Measurements from ENCODE around the gene NDE1.

The NDE1 gene

GRCh38 chr16:15770107-15770506, 120.1 kb downstream of the NDE1 start:
- no peak for DNase-seq (ENCODE audit: low spot score)

DNA sequence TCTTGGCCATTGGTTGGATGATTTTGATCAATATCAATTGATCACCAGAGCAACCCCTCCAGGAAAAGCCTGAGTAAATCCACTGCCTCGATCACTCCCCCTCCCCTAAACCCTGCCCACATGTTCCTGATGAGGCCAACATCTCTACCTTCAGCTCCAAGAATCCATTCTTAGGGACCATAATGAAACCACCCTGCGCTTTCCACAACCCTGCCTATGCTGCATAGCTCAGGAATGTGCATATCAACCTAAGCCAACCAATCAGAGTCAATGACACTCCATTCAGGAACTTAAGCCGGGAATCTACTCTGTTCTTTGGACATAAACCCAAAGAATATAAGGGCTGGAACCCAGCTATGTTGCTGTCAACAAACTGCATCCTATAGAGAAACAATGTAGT, 120.5 kb downstream of the NDE1 start:
- DNase-seq (ENCODE audit: low spot score) = no peak

GRCh38 chr16:15771694-15772093, 121.6 kb downstream of the NDE1 start:
- no peak for DNase-seq (ENCODE audit: low spot score)

- no peak for DNase-seq (ENCODE audit: low spot score)
These were observed 122.7 kb downstream of the NDE1 start for GRCh38 chr16:15772579-15773293.

GRCh38 chr16:15773968-15774367, 123.9 kb downstream of the NDE1 start:
- no peak for DNase-seq (ENCODE audit: low spot score)

- DNase-seq (ENCODE audit: low spot score) = no peak
These were observed 125.2 kb downstream of the NDE1 start for GRCh38 chr16:15775209-15775608.

DNA sequence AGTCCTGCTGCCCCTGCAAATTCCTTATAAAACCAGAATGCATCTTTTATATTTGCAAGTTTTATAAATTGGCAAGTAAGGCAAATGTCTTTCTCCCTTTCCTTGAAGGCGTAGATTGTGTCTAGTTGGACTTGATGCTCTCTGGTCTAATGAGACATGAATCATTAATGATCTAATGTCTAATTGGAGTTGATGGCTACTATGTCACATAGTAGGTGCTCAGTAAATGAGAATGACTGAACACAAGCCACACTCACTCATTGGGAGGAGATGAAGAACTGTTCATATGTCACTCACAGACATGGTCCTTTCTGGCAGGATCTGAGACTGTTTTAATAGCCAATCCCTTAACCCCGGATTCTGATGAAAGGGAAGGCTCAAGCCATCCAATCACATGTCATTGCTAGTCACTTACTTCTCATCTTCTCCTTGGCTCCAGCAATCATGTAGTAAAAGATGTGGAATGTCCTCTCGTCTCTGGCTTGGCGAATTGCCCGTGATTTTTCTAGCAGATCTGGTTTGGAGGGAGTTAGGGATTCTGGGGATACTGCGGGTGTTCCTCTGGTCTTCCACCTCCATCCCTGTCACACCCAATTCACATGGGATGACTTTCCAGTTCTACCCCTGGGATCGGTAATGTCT, 125.7 kb downstream of the NDE1 start:
- DNase-seq (ENCODE audit: low spot score) = no peak
